Smooth muscle cell of bladder (primary cell): ENCODE measurements around the gene PAQR6. TPM values are rescaled to one million over a fixed set of nuclear protein-coding genes. Genes with fewer than 3 reads are reported as not detected.

ENCODE experiments used
- total RNA-seq: library from RNA; depleted of rRNA; stranded (reverse); fragments of >200 nt; gene quantifications from 2 replicates; pipeline ENCODE4 v1.2.3, GENCODE V29; 2014

The PAQR6 gene
- total RNA-seq, result 0.14 and 0.28 TPM in 2 replicates

GRCh38 chr1:156247460-156248322 lies at the start of gene PAQR6:
TSS of gene PAQR6 (minus strand) at chr1:156248056. CDS start at chr1:156246731, 1,325 bp downstream.

GRCh38 chr1:156295391-156295947 lies 47.6 kb upstream of the PAQR6 start, which contains the start of gene GLMP:
TSS of gene GLMP (minus strand) at chr1:156295679. CDS start at chr1:156295645, 34 bp downstream.

GRCh38 chr1:156284112-156284511 lies 36.3 kb upstream of the PAQR6 start, which contains the start of gene TMEM79:
TSS of gene TMEM79 (plus strand) at chr1:156284325. CDS start at chr1:156285227, 902 bp downstream.

DNA sequence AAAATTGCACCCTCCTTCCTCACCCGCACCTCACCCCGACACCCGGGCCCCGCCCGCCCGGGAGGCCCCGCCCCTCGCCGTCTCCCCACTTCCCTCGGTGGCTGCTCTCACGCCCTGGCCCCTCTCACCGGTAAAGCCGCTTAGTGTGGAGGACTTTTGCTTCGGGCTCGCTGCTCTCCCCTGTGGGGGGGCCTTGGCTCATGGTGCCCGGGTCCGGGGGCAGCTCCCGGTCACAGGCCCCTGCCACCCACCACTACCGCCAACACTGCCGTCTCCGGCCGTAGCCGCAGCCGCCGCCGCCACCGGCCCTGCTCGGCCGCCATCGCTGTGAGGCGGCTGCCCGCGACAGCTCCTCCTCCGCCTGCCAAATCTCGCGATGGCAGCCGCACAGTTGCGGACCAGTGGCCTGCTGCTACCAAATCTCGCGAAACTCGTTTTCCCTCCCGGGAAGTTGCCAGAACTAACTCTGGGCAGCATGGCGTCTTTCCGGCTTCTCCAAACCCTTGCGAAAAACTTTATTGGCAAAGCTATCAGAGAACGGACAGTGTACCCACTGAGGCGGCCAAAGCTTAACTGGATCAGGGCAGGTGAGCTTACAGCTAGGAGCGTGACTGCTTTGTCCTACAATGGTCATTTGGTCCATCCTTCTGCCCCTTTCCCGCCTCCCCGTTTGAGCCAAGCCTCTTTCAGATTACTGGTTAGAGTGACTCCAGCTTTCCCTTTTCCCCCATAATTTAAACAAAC lies 34.8 kb upstream of the PAQR6 start, which contains the start of gene SMG5:
Gene SMG5 (minus strand): TSS at position 347 of the 744 bp plus-strand sequence. CDS start 145 bp downstream, at position 202.

GRCh38 chr1:156241926-156242325 lies 5.9 kb downstream of the PAQR6 start, which contains the start of gene BGLAP:
TSS of gene BGLAP (plus strand) at chr1:156242184. CDS start at chr1:156242232, 48 bp downstream.

GRCh38 chr1:156212833-156213643 lies 34.8 kb downstream of the PAQR6 start, which contains the start of gene PMF1:
TSS of gene PMF1 (plus strand) at chr1:156213007. CDS start at chr1:156213016, 9 bp downstream.

DNA sequence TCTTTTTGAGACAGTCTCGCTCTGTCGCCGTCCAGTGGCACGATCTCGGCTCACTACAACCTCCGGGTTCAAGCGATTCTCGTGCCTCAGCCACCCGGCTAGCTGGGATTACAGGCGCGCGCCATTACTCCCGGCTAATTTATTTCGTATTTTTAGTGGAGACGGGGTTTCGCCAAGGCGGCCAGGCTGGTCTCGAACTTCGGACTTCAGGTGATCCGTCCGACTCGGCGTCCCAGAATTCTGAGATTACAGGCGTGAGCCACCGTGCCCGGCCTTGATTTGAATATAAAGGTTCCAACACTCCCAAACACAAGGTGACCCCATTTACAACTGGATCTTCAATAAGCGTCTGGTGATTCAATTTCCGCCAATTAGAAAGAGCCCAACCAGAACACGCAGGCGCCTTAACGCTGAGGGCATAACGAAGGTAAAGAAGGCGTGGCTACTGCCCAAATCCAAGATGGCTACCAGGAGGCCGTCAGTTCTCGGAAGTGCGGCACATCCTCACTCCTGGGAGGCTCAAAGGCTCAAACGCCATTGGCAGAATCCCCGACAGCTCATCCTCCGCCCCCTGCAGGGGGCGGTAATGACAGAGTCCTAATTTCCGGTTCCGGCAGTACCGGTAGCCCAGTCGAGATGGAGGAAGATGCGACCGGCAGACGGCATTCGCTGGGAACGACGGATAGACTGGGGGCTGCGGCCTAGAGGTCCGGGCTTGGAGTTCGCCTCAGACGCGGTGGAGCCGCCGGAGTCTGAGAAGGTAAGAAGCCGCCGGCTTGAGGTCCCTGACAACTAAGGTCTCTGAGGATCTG lies 54.2 kb downstream of the PAQR6 start, which contains the start of gene SLC25A44:
Gene SLC25A44 (plus strand): TSS at position 617 of the 812 bp plus-strand sequence. CDS start 5,744 bp downstream, outside the sequence.

Other genes starting within 250 kb of the PAQR6 start
- 511 and 610 TPM in 2 replicates for gene SSR2, start 227.1 kb downstream of the PAQR6 start, total RNA-seq
- gene UBQLN4, start 194.3 kb downstream of the PAQR6 start, total RNA-seq, result 8.8 and 9.4 TPM in 2 replicates
- 60.7 and 86.5 TPM in 2 replicates for gene LAMTOR2, start 193.3 kb downstream of the PAQR6 start, total RNA-seq
- not detected in 2 replicates for gene RAB25, start 186.9 kb downstream of the PAQR6 start, total RNA-seq
- gene MEX3A, start 165.6 kb downstream of the PAQR6 start, total RNA-seq, result 1.3 and 1.6 TPM in 2 replicates
- gene LMNA, start 133.3 kb downstream of the PAQR6 start, total RNA-seq, result 865 and 1,009 TPM in 2 replicates
- gene SEMA4A, start 94.5 kb downstream of the PAQR6 start, total RNA-seq, result 0.57 and 0.83 TPM in 2 replicates
- 5.5 and 7.2 TPM in 2 replicates for gene SLC25A44, start 54.0 kb downstream of the PAQR6 start, total RNA-seq
- 17.2 and 21.9 TPM in 2 replicates for gene PMF1, start 35.0 kb downstream of the PAQR6 start, total RNA-seq
- 0.09 and 0.14 TPM in 2 replicates for gene BGLAP, start 5.9 kb downstream of the PAQR6 start, total RNA-seq
- gene SMG5, start 34.8 kb upstream of the PAQR6 start, total RNA-seq, result 29.2 and 34.9 TPM in 2 replicates
- 1.3 and 2.2 TPM in 2 replicates for gene TMEM79, start 36.3 kb upstream of the PAQR6 start, total RNA-seq
- gene GLMP, start 47.6 kb upstream of the PAQR6 start, total RNA-seq, result 72.1 and 81.4 TPM in 2 replicates
- 0.28 TPM in 1 of 2 replicates, not detected in the other for gene VHLL, start 51.3 kb upstream of the PAQR6 start, total RNA-seq
- 323 and 340 TPM in 2 replicates for gene CCT3, start 90.2 kb upstream of the PAQR6 start, total RNA-seq
- not detected in 2 replicates for gene TSACC, start 90.5 kb upstream of the PAQR6 start, total RNA-seq
- gene RHBG, start 121.2 kb upstream of the PAQR6 start, total RNA-seq, result not detected in 2 replicates